Urinary bladder (tissue), 4 donors: Measurements from ENCODE around the gene GDAP1L1. TPM values are rescaled to one million over a fixed set of nuclear protein-coding genes. Genes with fewer than 3 reads are reported as not detected.
"Not testable (repeated sequence)": the region's sequence is repeated elsewhere in the genome, so short reads cannot be mapped to it uniquely, and the experiment has no call there.

ENCODE experiments used
- DNase-seq: peaks from one replicate; pipeline ENCODE4 v3.0.0-alpha.2; 2015; ENCODE audit errors: extremely low spot score
- H3K27ac ChIP-seq: one replicate; pipeline ENCODE4 v1.5.1; 2013; ENCODE audit warnings: low read depth, mild to moderate bottlenecking, moderate library complexity
- H3K36me3 ChIP-seq: one replicate; pipeline ENCODE4 v1.6.1; 2013; ENCODE audit warnings: mild to moderate bottlenecking, moderate library complexity; ENCODE audit not compliant: insufficient read depth
- H3K4me1 ChIP-seq: one replicate; pipeline ENCODE4 v1.6.1; 2013; ENCODE audit warnings: mild to moderate bottlenecking, moderate library complexity; ENCODE audit not compliant: insufficient read depth
- H3K4me3 ChIP-seq: one replicate; pipeline ENCODE4 v1.5.1; 2013; ENCODE audit warnings: low read depth, low read length
- WGBS: extraction: QIAGEN DNeasy Blood & Tissue Kit; methylation state at CpG from one replicate; pipeline ENCODE4 v1.1.7; 2013; 5-methylcytosine and 5-hydroxymethylcytosine counted together
- polyA plus RNA-seq: library from polyadenylated mRNA; stranded (reverse); fragments of 200-250 nt; gene quantifications from one replicate; pipeline ENCODE4 v1.2.3, GENCODE V29; 2013
- total RNA-seq: library from RNA; depleted of rRNA; stranded (reverse); fragments of >200 nt; gene quantifications from one replicate; pipeline ENCODE4 v1.2.3, GENCODE V29; 2014
- donor health status: healthy with polysubstance abuse.
- donor health status: healthy.

GDAP1L1 gene
- total and polyA plus RNA-seq, 2 donors = 0.29 to 0.90 TPM

GRCh38 chr20:44309763-44310663 lies 62.9 kb downstream of the GDAP1L1 start:
- 10% methylated on average over 17 of the region's 17 CpGs for whole genome bisulfite sequencing
- no peaks in the 10 kb centered on the region for H3K36me3 ChIP-seq
- H3K4me1 ChIP-seq = peaks cover 3% of the 10 kb centered on the region
- peak; percentile 7 for DNase-seq
- H3K27ac ChIP-seq = no peak overlapping the region
- H3K4me3 ChIP-seq = peak overlapping the region; percentile 62

GRCh38 chr20:44310664-44311639 lies 63.8 kb downstream of the GDAP1L1 start, which contains the start of gene FITM2:
Gene FITM2, minus strand, starts transcription at chr20:44311202. Its CDS starts 54 bp downstream, at chr20:44311148.
- no peaks in the 10 kb centered on the region for H3K36me3 ChIP-seq
- DNase-seq = peak; percentile 92
- WGBS = 1% methylated on average over 70 of the region's 70 CpGs
- peaks cover 3% of the 10 kb centered on the region for H3K4me1 ChIP-seq
- H3K4me3 ChIP-seq = peak within 1 kb of the TSS; percentile 62
- no peak within 1 kb of the TSS for H3K27ac ChIP-seq

DNA sequence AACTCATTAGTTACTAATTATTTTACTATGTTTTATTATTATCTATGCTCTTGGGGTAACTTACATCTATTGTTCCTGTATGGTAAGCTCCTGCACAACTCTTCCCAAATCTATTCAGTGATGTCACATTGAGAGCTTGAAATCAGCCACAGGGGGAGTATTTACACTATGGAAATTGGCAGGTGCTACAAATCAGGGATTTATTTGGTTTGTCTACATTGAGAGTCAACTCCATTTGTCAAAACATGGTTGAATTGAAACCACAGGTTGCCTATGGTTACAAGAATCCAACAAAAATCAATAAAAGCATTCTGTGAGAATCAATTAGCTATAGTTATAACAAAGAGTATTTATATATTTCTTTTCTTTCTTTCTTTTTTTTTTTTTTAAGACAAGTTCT lies 67.8 kb downstream of the GDAP1L1 start:
- no peak for DNase-seq
- no peaks in the 10 kb centered on the region for H3K36me3 ChIP-seq
- H3K4me1 ChIP-seq = no peaks in the 10 kb centered on the region
- H3K4me3 ChIP-seq = no peak overlapping the region
- no peak overlapping the region for H3K27ac ChIP-seq

DNA sequence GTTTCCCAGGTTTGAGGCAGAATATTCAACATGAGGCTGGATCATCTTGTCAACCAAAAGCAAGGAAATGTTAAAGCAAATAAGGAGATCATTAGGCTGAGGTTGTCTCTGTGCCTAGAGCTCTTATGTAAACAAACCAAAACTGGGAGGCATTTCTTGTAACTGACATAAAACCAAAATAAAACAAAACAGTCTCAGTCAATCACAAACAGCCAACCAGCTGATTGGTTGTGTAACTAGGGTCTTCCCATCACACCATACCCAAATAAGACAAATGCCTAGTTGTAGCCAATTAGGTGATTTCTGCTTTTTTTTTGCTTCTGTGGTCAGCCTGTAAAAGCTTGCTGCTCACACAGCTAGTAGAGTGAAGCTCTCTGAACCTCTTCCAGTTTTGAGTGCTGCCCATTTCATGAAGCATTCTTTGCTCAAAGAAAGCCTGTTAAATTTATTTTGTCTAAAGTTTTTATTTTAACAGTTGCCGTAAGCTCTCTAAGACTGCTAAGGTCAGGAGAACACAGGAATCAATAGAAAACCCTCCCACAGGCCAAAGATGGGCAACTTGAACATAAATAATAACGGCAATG lies 72.8 kb downstream of the GDAP1L1 start:
- 88% methylated on average over 2 of the region's 2 CpGs for WGBS
- Histone ChIP-seq H3K27ac (no peak overlapping the region), H3K4me1 (no peaks in the 10 kb centered on the region), H3K36me3 (no peaks in the 10 kb centered on the region), H3K4me3 (no peak overlapping the region)
- DNase-seq = no peak

GRCh38 chr20:44324343-44324742 lies 77.2 kb downstream of the GDAP1L1 start:
- no peaks in the 10 kb centered on the region for H3K4me1 ChIP-seq
- WGBS = 12% methylated on average over 1 of the region's 1 CpG
- H3K36me3 ChIP-seq = no peaks in the 10 kb centered on the region
- no peak overlapping the region for H3K4me3 ChIP-seq
- no peak overlapping the region for H3K27ac ChIP-seq
- no peak for DNase-seq

GRCh38 chr20:44326391-44327159 lies 79.5 kb downstream of the GDAP1L1 start:
- no peaks in the 10 kb centered on the region for H3K36me3 ChIP-seq
- H3K27ac ChIP-seq = no peak overlapping the region
- no peak for DNase-seq
- H3K4me1 ChIP-seq = no peaks in the 10 kb centered on the region
- H3K4me3 ChIP-seq = peak overlapping the region; percentile 23
- WGBS = 12% methylated on average over 49 of the region's 50 CpGs

GRCh38 chr20:44327748-44328147 lies 80.6 kb downstream of the GDAP1L1 start:
- not testable (repeated sequence) for H3K4me3 ChIP-seq, H3K4me1 ChIP-seq, H3K36me3 ChIP-seq, DNase-seq, H3K27ac ChIP-seq
- WGBS = 88% methylated on average over 7 of the region's 7 CpGs

- 87% methylated on average over 4 of the region's 4 CpGs for WGBS
- Histone ChIP-seq H3K27ac (no peak overlapping the region), H3K36me3 (no peaks in the 10 kb centered on the region), H3K4me1 (no peaks in the 10 kb centered on the region), H3K4me3 (no peak overlapping the region)
- DNase-seq = no peak
These were observed 81.3 kb downstream of the GDAP1L1 start for GRCh38 chr20:44328428-44328827.

Other genes with a start within 250 kb of the GDAP1L1 start
- 40.5 TPM for gene JPH2, start 60.1 kb upstream of the GDAP1L1 start, total RNA-seq
- gene JPH2, start 60.1 kb upstream of the GDAP1L1 start, polyA plus RNA-seq = 83.5 TPM
- 32.7 TPM for gene OSER1, start 36.5 kb upstream of the GDAP1L1 start, total RNA-seq
- 35.8 TPM for gene OSER1, start 36.5 kb upstream of the GDAP1L1 start, polyA plus RNA-seq
- 7.8 TPM for gene FITM2, start 63.9 kb downstream of the GDAP1L1 start, total RNA-seq
- gene FITM2, start 63.9 kb downstream of the GDAP1L1 start, polyA plus RNA-seq = 8.0 TPM
- gene R3HDML, start 89.7 kb downstream of the GDAP1L1 start, total RNA-seq = not detected
- gene R3HDML, start 89.7 kb downstream of the GDAP1L1 start, polyA plus RNA-seq = not detected
- gene HNF4A, start 108.4 kb downstream of the GDAP1L1 start, total RNA-seq = not detected
- gene HNF4A, start 108.4 kb downstream of the GDAP1L1 start, polyA plus RNA-seq = 0.09 TPM
- gene TTPAL, start 228.6 kb downstream of the GDAP1L1 start, total RNA-seq = 7.6 TPM
- 3.9 TPM for gene TTPAL, start 228.6 kb downstream of the GDAP1L1 start, polyA plus RNA-seq